ENCODE data around the gene PPP6R3.
"Not testable (repeated sequence)": the region's sequence is repeated elsewhere in the genome, so short reads cannot be mapped to it uniquely, and the experiment has no call there.

PPP6R3 gene

DNA sequence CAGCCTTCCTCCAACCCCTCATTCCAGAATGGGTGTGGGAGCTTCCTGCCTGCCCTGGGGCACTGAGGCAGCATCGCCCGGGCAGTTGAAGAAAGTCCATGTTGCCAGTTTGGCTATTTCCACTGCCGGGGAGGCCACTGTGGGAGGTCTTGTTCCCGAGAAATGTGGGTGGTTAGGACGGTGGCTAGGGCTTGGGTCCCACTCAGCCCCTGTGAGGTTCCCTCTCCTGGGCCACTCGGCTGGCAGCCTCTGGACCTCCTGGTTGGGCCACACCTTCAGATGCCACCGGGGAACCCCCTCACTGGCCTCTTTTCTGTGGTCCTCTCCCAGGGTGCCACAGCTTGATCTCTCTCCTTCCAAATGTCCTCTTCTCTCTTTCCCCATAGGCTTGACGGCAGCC, 5.1 kb upstream of the PPP6R3 start:
- TF ChIP-seq, protein P1, sequence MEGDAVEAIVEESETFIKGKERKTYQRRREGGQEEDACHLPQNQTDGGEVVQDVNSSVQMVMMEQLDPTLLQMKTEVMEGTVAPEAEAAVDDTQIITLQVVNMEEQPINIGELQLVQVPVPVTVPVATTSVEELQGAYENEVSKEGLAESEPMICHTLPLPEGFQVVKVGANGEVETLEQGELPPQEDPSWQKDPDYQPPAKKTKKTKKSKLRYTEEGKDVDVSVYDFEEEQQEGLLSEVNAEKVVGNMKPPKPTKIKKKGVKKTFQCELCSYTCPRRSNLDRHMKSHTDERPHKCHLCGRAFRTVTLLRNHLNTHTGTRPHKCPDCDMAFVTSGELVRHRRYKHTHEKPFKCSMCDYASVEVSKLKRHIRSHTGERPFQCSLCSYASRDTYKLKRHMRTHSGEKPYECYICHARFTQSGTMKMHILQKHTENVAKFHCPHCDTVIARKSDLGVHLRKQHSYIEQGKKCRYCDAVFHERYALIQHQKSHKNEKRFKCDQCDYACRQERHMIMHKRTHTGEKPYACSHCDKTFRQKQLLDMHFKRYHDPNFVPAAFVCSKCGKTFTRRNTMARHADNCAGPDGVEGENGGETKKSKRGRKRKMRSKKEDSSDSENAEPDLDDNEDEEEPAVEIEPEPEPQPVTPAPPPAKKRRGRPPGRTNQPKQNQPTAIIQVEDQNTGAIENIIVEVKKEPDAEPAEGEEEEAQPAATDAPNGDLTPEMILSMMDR (IDR thresholded peaks at IDR 0.05; ENCODE audit: low read depth, low read length), result no peak
- no peak for TF ChIP-seq MAX (IDR thresholded peaks at IDR 0.05; ENCODE audit: low read depth, low read length)
- no peak for TF ChIP-seq MYC (IDR thresholded peaks at IDR 0.05; ENCODE audit: low read depth, low read length)
- TF ChIP-seq POLR2A (IDR thresholded peaks at IDR 0.05; ENCODE audit: extremely low read depth, insufficient read length), result no peak
- no peak overlapping the region for H3K4me3 ChIP-seq (ENCODE audit: low read depth, low read length)
- DNase-seq (ENCODE audit: low read depth), result no peak

GRCh38 chr11:68457216-68457897, 3.2 kb upstream of the PPP6R3 start:
- TF ChIP-seq MAX (IDR thresholded peaks at IDR 0.05; ENCODE audit: low read depth, low read length), result no peak
- no peak for TF ChIP-seq POLR2A (IDR thresholded peaks at IDR 0.05; ENCODE audit: extremely low read depth, insufficient read length)
- TF ChIP-seq, protein P1 (IDR thresholded peaks at IDR 0.05; ENCODE audit: low read depth, low read length), result no peak
- no peak for TF ChIP-seq MYC (IDR thresholded peaks at IDR 0.05; ENCODE audit: low read depth, low read length)
- DNase-seq (ENCODE audit: low read depth), result no peak
- H3K4me3 ChIP-seq (ENCODE audit: low read depth, low read length), result no peak overlapping the region

DNA sequence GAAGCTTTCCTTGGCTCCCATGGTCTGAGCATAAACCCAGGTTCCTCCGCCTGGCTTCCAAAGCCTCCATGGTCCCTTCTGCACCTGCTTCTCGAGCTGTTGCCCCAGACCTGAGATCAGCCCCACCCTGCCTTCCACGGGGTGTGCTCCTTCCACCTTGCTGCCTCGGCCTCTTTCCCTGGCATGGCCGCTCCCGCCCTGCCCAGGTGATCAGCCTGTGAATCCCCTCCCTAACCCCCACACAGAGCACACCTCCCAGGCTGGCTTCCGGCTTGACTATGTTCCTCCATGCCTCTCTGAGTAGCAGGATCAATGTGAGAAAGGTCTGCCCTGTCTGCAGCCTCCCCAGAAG, 2.7 kb upstream of the PPP6R3 start:
- DNase-seq (ENCODE audit: low read depth), result no peak
- no peak overlapping the region for H3K4me3 ChIP-seq (ENCODE audit: low read depth, low read length)
- no peak for TF ChIP-seq MYC (IDR thresholded peaks at IDR 0.05; ENCODE audit: low read depth, low read length)
- TF ChIP-seq, protein P1 (IDR thresholded peaks at IDR 0.05; ENCODE audit: low read depth, low read length), result no peak
- no peak for TF ChIP-seq MAX (IDR thresholded peaks at IDR 0.05; ENCODE audit: low read depth, low read length)
- no peak for TF ChIP-seq POLR2A (IDR thresholded peaks at IDR 0.05; ENCODE audit: extremely low read depth, insufficient read length)

DNA sequence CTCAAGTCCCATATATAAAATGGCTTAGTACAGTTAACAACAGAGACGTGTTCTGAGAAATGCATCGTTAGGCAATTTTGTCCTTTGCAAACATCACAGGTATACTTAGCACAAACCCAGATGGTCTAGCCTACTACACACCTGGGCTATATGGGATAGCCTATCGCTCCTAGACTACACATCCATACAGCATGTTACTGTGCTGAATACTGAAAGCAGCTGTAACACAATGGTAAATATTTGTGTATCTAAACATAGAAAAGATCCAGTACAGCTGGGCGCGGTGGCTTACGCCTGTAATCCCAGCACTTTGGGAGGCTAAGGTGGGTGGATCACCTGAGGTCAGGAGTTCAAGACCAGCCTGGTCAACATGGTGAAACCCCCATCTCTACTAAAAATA, 2.2 kb upstream of the PPP6R3 start:
- not testable (repeated sequence) for H3K4me3 ChIP-seq (ENCODE audit: low read depth, low read length); DNase-seq (ENCODE audit: low read depth)

DNA sequence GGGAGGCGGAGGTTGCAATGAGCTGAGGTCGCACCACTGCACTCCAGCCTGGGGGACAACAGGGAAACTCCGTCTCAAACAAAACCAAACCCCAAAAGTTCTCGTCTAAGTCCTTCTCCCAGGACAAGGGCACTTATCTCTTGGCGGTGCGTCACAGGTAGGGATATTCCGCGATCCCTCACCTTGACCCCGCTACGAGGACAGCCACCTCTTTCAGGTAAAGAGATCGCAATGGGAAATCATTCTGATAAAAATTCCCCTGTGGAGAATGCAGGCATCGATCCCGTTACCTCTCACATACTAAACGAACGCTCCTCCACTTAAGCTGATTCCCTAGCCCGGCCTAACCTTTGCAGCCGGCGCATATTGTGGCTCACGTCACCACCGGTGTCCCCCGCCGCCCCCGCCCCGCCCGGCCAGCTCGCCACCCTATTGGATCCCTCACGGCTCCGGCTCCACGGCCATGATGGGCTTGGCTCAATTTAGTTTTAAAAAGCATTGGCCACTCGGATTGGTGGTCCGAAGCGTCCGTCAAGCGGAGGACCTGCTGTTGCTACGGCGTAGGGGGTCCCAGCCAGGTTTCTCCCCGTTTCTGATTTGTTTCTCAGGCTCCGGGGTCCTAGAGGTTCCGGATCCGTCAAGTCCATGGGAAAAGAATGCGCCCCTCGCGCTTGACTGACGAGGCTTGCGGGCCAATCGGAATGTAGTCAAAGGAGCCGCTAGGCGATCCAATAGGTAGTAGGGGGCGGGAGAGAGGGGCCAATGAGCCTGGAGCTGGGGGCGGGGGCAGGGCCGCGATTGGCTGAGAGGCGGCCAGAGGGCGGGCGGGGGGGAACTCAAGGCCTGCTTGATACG, 439 bp upstream of the PPP6R3 start:
- H3K4me3 ChIP-seq (ENCODE audit: low read depth, low read length), result peak overlapping the region; percentile 96
- peak; percentile 99 for DNase-seq (ENCODE audit: low read depth)
- TF ChIP-seq MAX (IDR thresholded peaks at IDR 0.05; ENCODE audit: low read depth, low read length), result peak; percentile 21; the same call in 1 of the 2 replicates
- TF ChIP-seq MYC (IDR thresholded peaks at IDR 0.05; ENCODE audit: low read depth, low read length), result no peak

DNA sequence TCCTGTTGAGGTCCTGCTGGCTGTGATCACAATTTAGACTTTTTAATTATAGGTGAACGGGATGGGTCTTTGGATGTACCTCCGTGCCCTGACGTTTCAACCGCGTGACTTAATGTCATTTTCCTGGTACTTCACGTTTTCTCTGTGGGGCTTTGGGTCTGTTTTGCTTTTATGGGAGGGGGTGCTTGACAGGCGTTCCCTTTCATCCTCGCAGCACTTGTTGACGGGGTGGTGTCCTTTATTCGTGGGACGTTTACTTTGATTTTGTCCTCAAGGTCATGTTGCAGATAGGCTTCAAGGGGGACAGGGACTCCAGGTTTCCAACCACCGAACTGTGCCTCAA, 994 bp downstream of the PPP6R3 start:
- TF ChIP-seq, protein P1 (IDR thresholded peaks at IDR 0.05; ENCODE audit: low read depth, low read length), result no peak
- TF ChIP-seq POLR2A (IDR thresholded peaks at IDR 0.05; ENCODE audit: extremely low read depth, insufficient read length), result peak; percentile 2
- 0 out of 2 replicates have a peak, but pooled peaks have one; percentile 28 for TF ChIP-seq MAX (IDR thresholded peaks at IDR 0.05; ENCODE audit: low read depth, low read length)
- DNase-seq (ENCODE audit: low read depth), result no peak

More for the DNA sequence above, 994 bp downstream of the PPP6R3 start:
- H3K4me3 ChIP-seq (ENCODE audit: low read depth, low read length), result peak overlapping the region; percentile 96
